K562 (cell line): Measurements from ENCODE around the gene FAM227A. TPM values are rescaled to one million over a fixed set of nuclear protein-coding genes. Genes with fewer than 3 reads are reported as not detected.
A peak's percentile ranks its signal among the peaks of the same experiment; 100 is the strongest.

Source experiments
- ATAC-seq: fragments of 200-7000 bp; cut with Tn5 transposase; 3 replicates; pipeline ENCODE4 v1.9.1; 2020; ENCODE audit warnings: moderate library complexity
- BruUV-seq: library from RNA; stranded (reverse); fragments of 400-500 nt; replicated peaks from 2 replicates; lab custom pipeline; 2021; lab: Mats Ljungman, UMichigan
- CTCF ChIA-PET: fragments of 300-600 bp; formaldehyde crosslinking; extraction: SDS; loops from one replicate; lab custom pipeline; 2021; ENCODE audit warnings: low intra/inter-chr PET ratio; lab: Yijun Ruan, JAX
- POLR2A ChIA-PET: fragments of 300-600, 350-650 bp; sonication (Branson Sonifier 250); formaldehyde crosslinking; extraction: SDS; loops from one replicate; lab custom pipeline; 2021; ENCODE audit warnings: antibody characterized with exemption, inconsistent platforms; lab: Yijun Ruan, JAX
- DNase-seq, 4 experiments: peaks; one replicate each; pipeline versions ENCODE4 v3.0.0 to v3.0.0-alpha.2; 2011 to 2018; ENCODE audit warnings: low spot score in 3 of 4, mixed read lengths in 3 of 4; ENCODE audit errors: extremely low read depth in 1 of 4
- FAIRE-seq: peaks from 2 replicates; lab custom pipeline; 2011; peaks lifted over from hg19 to GRCh38; lab: Jason Lieb, UNC
- H2AFZ ChIP-seq: 2 replicates; pipeline ENCODE4 v1.6.0; 2011; ENCODE audit warnings: low read depth, low read length, control low read depth, inconsistent platforms
- H3K27ac ChIP-seq: fragments of 200-600 bp; 3 replicates; pipeline ENCODE4 v1.8.0; 2011; ENCODE audit warnings: low read depth, mild to moderate bottlenecking, control low read depth, inconsistent platforms, low read length, moderate library complexity, mixed read lengths; ENCODE audit errors: extremely low read depth
- H3K27me3 ChIP-seq, 2 experiments: fragments of 300-600 bp in 1 of 2; 2 replicates in 1 of 2; 3 replicates in 1 of 2; pipeline versions ENCODE4 v1.6.0 to v1.8.0; 2011; ENCODE audit warnings: inconsistent platforms in 2 of 2, low read length in 2 of 2, mild to moderate bottlenecking in 1 of 2, mixed read lengths in 1 of 2, moderate library complexity in 1 of 2; ENCODE audit not compliant: control insufficient read depth in 2 of 2, insufficient read depth in 2 of 2
- H3K36me3 ChIP-seq: fragments of 300-600 bp; 3 replicates; pipeline ENCODE4 v1.8.0; 2011; ENCODE audit warnings: mild to moderate bottlenecking, low read length, inconsistent platforms; ENCODE audit not compliant: control insufficient read depth, insufficient read depth
- H3K4me1 ChIP-seq, 2 experiments: fragments of 200-600 bp in 1 of 2; replicated peaks in 1 of 2; 2 replicates in 1 of 2; 3 replicates in 1 of 2; pipeline versions ENCODE4 v1.5.1 to v1.8.0; 2011; ENCODE audit warnings: inconsistent platforms in 2 of 2, low read length in 2 of 2, mild to moderate bottlenecking in 1 of 2, mixed read lengths in 1 of 2, moderate library complexity in 1 of 2; ENCODE audit not compliant: control insufficient read depth in 2 of 2, insufficient read depth in 2 of 2
- H3K4me2 ChIP-seq: 2 replicates; pipeline ENCODE4 v1.6.1; 2011; ENCODE audit warnings: low read length, control low read depth, inconsistent platforms, mixed read lengths; ENCODE audit not compliant: insufficient read depth
- H3K4me3 ChIP-seq: fragments of 200-600 bp; sonication (generic), shearing (Covaris generic); 2 replicates; pipeline ENCODE4 v1.5.1; 2016; ENCODE audit warnings: control low read depth, inconsistent platforms
- H3K79me2 ChIP-seq: fragments of 200-600 bp; 3 replicates; pipeline ENCODE4 v1.8.0; 2011; ENCODE audit warnings: low read length, inconsistent platforms; ENCODE audit not compliant: control insufficient read depth, insufficient read depth
- H3K9ac ChIP-seq, 2 experiments: 2 replicates each; pipeline versions ENCODE4 v1.6.0 to v1.6.1; 2011; ENCODE audit warnings: low read depth in 2 of 2, low read length in 2 of 2, control low read depth in 1 of 2, inconsistent platforms in 1 of 2, mild to moderate bottlenecking in 1 of 2, mixed read lengths in 1 of 2; ENCODE audit not compliant: insufficient read depth in 1 of 2
- H3K9me1 ChIP-seq: one replicate; pipeline ENCODE4 v1.6.0; 2011; ENCODE audit warnings: inconsistent platforms, mild to moderate bottlenecking, low read length, moderate library complexity; ENCODE audit not compliant: control insufficient read depth, insufficient read depth
- H3K9me3 ChIP-seq: replicated peaks from 2 replicates; pipeline ENCODE4 v1.5.1; 2011; ENCODE audit warnings: low read depth, low read length, inconsistent platforms; ENCODE audit not compliant: control insufficient read depth, insufficient read depth
- H4K20me1 ChIP-seq: replicated peaks from 2 replicates; pipeline ENCODE4 v1.6.1; 2011; ENCODE audit warnings: low read length, inconsistent platforms, mixed read lengths; ENCODE audit not compliant: control insufficient read depth, insufficient read depth
- TOE1 ChIP-seq, 2 experiments: fragments of 450-650 bp in 1 of 2; sonication (generic) in 1 of 2; formaldehyde crosslinking in 1 of 2; IDR thresholded peaks; 2 replicates each; pipeline versions ENCODE4 v1.7.1 to v1.8.0; 2016 to 2022; ENCODE audit warnings: borderline replicate concordance in 2 of 2, mild to moderate bottlenecking in 2 of 2, antibody characterized with exemption in 1 of 2, inconsistent platforms in 1 of 2, low read depth in 1 of 2, missing genetic modification reagents in 1 of 2, moderate library complexity in 1 of 2
- ZBTB8A ChIP-seq: fragments of 450-650 bp; IDR thresholded peaks from 2 replicates; pipeline ENCODE4 v1.6.1; 2018; ENCODE audit warnings: mild to moderate bottlenecking, moderate library complexity; ENCODE audit not compliant: partially characterized antibody
- ZNF316 ChIP-seq: fragments of 450-650 bp; IDR thresholded peaks from 2 replicates; pipeline ENCODE4 v1.6.1; 2016
- WGBS: fragments of 100-300 bp; shearing (Covaris generic); methylation state at CpG from one replicate; pipeline ENCODE4 v1.1.6; 2016; ENCODE audit warnings: low coverage, mixed read lengths; ENCODE audit not compliant: insufficient coverage; ENCODE audit errors: missing lambda C conversion rate; 5-methylcytosine and 5-hydroxymethylcytosine counted together
- in situ Hi-C: fragments of 300-500 bp; cut with MboI; formaldehyde crosslinking; loops from 4 replicates; pipeline ENCODE4 v1.15.0; 2018; ENCODE audit warnings: inconsistent platforms, mixed read lengths
- intact Hi-C: fragments of 100-400 bp; cut with micrococcal nuclease; formaldehyde crosslinking; loops from 2 replicates; pipeline ENCODE4 v1.14.2; 2022
- polyA plus RNA-seq, 8 experiments: library from polyadenylated mRNA; depleted of rRNA in 4 of 8; stranded (reverse) in 5 of 8; unstranded in 3 of 8; fragments of >200 nt; fragmentation: Nextera tagmentation in 2 of 8; fragmentation: Illumina TruSeq in 1 of 8; extraction: Ambion mirVana in 2 of 8; extraction: Trizol in 1 of 8; gene quantifications; 2 replicates each; pipeline versions ENCODE4 v1.2.1 to v1.2.3, GENCODE V29; 2011 to 2014; ENCODE audit warnings: inconsistent platforms in 1 of 8, missing spikeins in 1 of 8
- total RNA-seq, 7 experiments: library from RNA; depleted of rRNA in 6 of 7; stranded (reverse); fragments of >200 nt in 6 of 7; fragmentation: Illumina TruSeq in 2 of 7; extraction: Trizol in 2 of 7; gene quantifications; 2 replicates each; pipeline versions ENCODE4 v1.2.1 to v1.2.3, GENCODE V29; 2011 to 2021; ENCODE audit warnings: low replicate concordance in 1 of 7

FAM227A gene
- total and polyA plus RNA-seq, 9 of the 15 experiments (the other 6 are each of a cell fraction or from before 2014, with no cell fraction given): 0.10 to 2.2 (median 0.83) TPM

- Histone ChIP-seq H4K20me1 (no peaks in the 10 kb centered on the region; the same call in 1 of the 2 replicates), H3K27ac (peak overlapping the region; percentile 89), H3K4me1 (peaks cover 43 to 46% of the 10 kb centered on the region in 2 experiments; a peak in 4 of 5 replicates), H3K9me3 (no peaks in the 10 kb centered on the region), H3K79me2 (peaks cover 65% of the 10 kb centered on the region), H3K9ac (peak overlapping the region in 1 of 2 experiments; percentile 86; a peak in 2 of 4 replicates), H3K36me3 (peaks cover 30% of the 10 kb centered on the region), H3K4me3 (peak overlapping the region; percentile 89), H3K9me1 (peaks cover 2% of the 10 kb centered on the region), H3K4me2 (peak overlapping the region; percentile 83), H2AFZ (no peak overlapping the region), H3K27me3 (no peaks in the 10 kb centered on the region)
- TF ChIP-seq ZBTB8A (no peak), ZNF316 (peak; percentile 15; the same call in 1 of the 2 replicates), TOE1 (IDR thresholded peaks at IDR 0.05; ENCODE audit: borderline replicate concordance) (no peak), TOE1 (CRISPR knock-in tag; IDR thresholded peaks at IDR 0.05; ENCODE audit: borderline replicate concordance, low read depth) (no peak)
- ATAC-seq: no peak
- no peak for FAIRE-seq
- intact Hi-C loops: no loop called here
- in situ Hi-C loops: no loop called here
- BruUV-seq: no TSS peak
- no peak for DNase-seq
- ChIA-PET POLR2A (interaction anchor here (0.6 to 1.5 kb wide), 7 partner anchors 11 to 824 kb away, joined by 3 to 9 read pairs (median 3); partner anchors contain the start of gene TOMM22), CTCF (no interaction called here)
- 3% methylated on average over 5 of the region's 5 CpGs for WGBS
Measured at GRCh38 chr22:38699143-38699542, 43.0 kb upstream of the FAM227A start.
